IMR-90 (cell line): ENCODE measurements around the gene KCNG3. TPM values are rescaled to one million over a fixed set of nuclear protein-coding genes. Genes with fewer than 3 reads are reported as not detected.
A peak's percentile ranks its signal among the peaks of the same experiment; 100 is the strongest.

ENCODE experiments used
- ATAC-seq: fragments of 200-7000 bp; cut with Tn5 transposase; 2 replicates; pipeline ENCODE4 v1.9.1; 2020; ENCODE audit warnings: low read depth, mild to moderate bottlenecking, moderate library complexity
- BruUV-seq: library from RNA; stranded (reverse); fragments of 400-500 nt; replicated peaks from 2 replicates; lab custom pipeline; 2021; lab: Mats Ljungman, UMichigan
- CTCF ChIA-PET: fragments of 300-600 bp; formaldehyde crosslinking; extraction: SDS; loops from one replicate; lab custom pipeline; 2021; ENCODE audit warnings: antibody characterized with exemption; lab: Yijun Ruan, JAX
- POLR2A ChIA-PET: fragments of 300-600 bp; sonication (Branson Sonifier 250); formaldehyde crosslinking; loops from one replicate; lab custom pipeline; 2022; ENCODE audit warnings: antibody characterized with exemption; ENCODE audit not compliant: unreplicated experiment; lab: Charles Lee
- DNase-seq: peaks from one replicate; pipeline ENCODE4 v3.0.0; 2013
- H2AFZ ChIP-seq: replicated peaks from 2 replicates; pipeline ENCODE3; 2013; ENCODE audit warnings: low read length, mild to moderate bottlenecking; ENCODE audit not compliant: poor library complexity
- H2AK5ac ChIP-seq: 2 replicates; pipeline ENCODE4 v1.6.1; 2013; ENCODE audit warnings: low read depth, low read length, inconsistent platforms
- H2AK9ac ChIP-seq: replicated peaks from 2 replicates; pipeline ENCODE3; 2013; ENCODE audit warnings: mild to moderate bottlenecking, low read depth, low read length, moderate library complexity; ENCODE audit not compliant: poor library complexity
- H2BK120ac ChIP-seq: 2 replicates; pipeline ENCODE4 v1.6.1; 2013; ENCODE audit warnings: low read depth, low read length, inconsistent platforms
- H2BK15ac ChIP-seq: 3 replicates; pipeline ENCODE4 v1.6.1; 2013; ENCODE audit warnings: low read depth, low read length, inconsistent platforms
- H2BK20ac ChIP-seq: 2 replicates; pipeline ENCODE4 v1.6.1; 2013; ENCODE audit warnings: low read depth, mild to moderate bottlenecking, inconsistent platforms, low read length, moderate library complexity
- H2BK5ac ChIP-seq: 2 replicates; pipeline ENCODE4 v1.6.1; 2013; ENCODE audit warnings: mild to moderate bottlenecking, low read depth, low read length, inconsistent platforms; ENCODE audit not compliant: poor library complexity, severe bottlenecking
- H3K14ac ChIP-seq: replicated peaks from 2 replicates; pipeline ENCODE4 v1.6.1; 2013; ENCODE audit warnings: low read depth, low read length, inconsistent platforms
- H3K18ac ChIP-seq: 2 replicates; pipeline ENCODE4 v1.6.1; 2013; ENCODE audit warnings: low read depth, low read length, control low read depth
- H3K23ac ChIP-seq: 2 replicates; pipeline ENCODE4 v1.6.1; 2013; ENCODE audit warnings: low read depth, low read length, inconsistent platforms
- H3K27ac ChIP-seq: 2 replicates; pipeline ENCODE4 v1.5.1; 2013; ENCODE audit warnings: mild to moderate bottlenecking, control low read depth, low read length; ENCODE audit not compliant: insufficient read depth
- H3K27me3 ChIP-seq: 2 replicates; pipeline ENCODE4 v1.6.1; 2013; ENCODE audit warnings: low read length; ENCODE audit not compliant: control insufficient read depth, insufficient read depth
- H3K36me3 ChIP-seq: 2 replicates; pipeline ENCODE4 v1.6.1; 2013; ENCODE audit warnings: low read length, mixed read lengths; ENCODE audit not compliant: control insufficient read depth, insufficient read depth
- H3K4ac ChIP-seq: 2 replicates; pipeline ENCODE4 v1.6.1; 2013; ENCODE audit warnings: low read depth, low read length, inconsistent platforms
- H3K4me1 ChIP-seq: 2 replicates; pipeline ENCODE4 v1.6.1; 2013; ENCODE audit warnings: low read length, mixed read lengths; ENCODE audit not compliant: control insufficient read depth, insufficient read depth
- H3K4me2 ChIP-seq: 2 replicates; pipeline ENCODE4 v1.6.1; 2013; ENCODE audit warnings: low read depth, mild to moderate bottlenecking, control low read depth, low read length, moderate library complexity
- H3K4me3 ChIP-seq: 2 replicates; pipeline ENCODE4 v1.5.1; 2013; ENCODE audit warnings: low read depth, mild to moderate bottlenecking, control low read depth, low read length, moderate library complexity; ENCODE audit not compliant: insufficient read depth
- H3K56ac ChIP-seq: 2 replicates; pipeline ENCODE4 v1.6.1; 2013; ENCODE audit warnings: low read length, inconsistent platforms; ENCODE audit not compliant: insufficient read depth; ENCODE audit errors: extremely low read depth
- H3K79me1 ChIP-seq, 2 experiments: 2 replicates each; pipeline ENCODE4 v1.6.1; 2013; ENCODE audit warnings: low read length in 2 of 2, inconsistent platforms in 1 of 2, low read depth in 1 of 2
- H3K9ac ChIP-seq: 2 replicates; pipeline ENCODE4 v1.6.1; 2013; ENCODE audit warnings: low read depth, low read length, control low read depth
- H3K9me1 ChIP-seq: 2 replicates; pipeline ENCODE4 v1.6.1; 2013; ENCODE audit warnings: low read length, inconsistent platforms; ENCODE audit not compliant: insufficient read depth
- H3K9me3 ChIP-seq: 2 replicates; pipeline ENCODE4 v1.6.1; 2013; ENCODE audit warnings: low read length; ENCODE audit not compliant: control insufficient read depth, insufficient read depth
- H4K20me1 ChIP-seq: 2 replicates; pipeline ENCODE4 v1.6.1; 2013; ENCODE audit warnings: low read length, inconsistent platforms; ENCODE audit not compliant: insufficient read depth
- H4K5ac ChIP-seq: 2 replicates; pipeline ENCODE4 v1.6.1; 2013; ENCODE audit warnings: mild to moderate bottlenecking, low read depth, low read length, control low read depth
- H4K8ac ChIP-seq, 2 experiments: 2 replicates each; pipeline ENCODE4 v1.6.1; 2013; ENCODE audit warnings: low read depth in 2 of 2, low read length in 2 of 2, control low read depth in 1 of 2, inconsistent platforms in 1 of 2
- H4K91ac ChIP-seq: 2 replicates; pipeline ENCODE4 v1.6.1; 2013; ENCODE audit warnings: low read depth, low read length, inconsistent platforms; ENCODE audit not compliant: insufficient read depth
- BHLHE40 ChIP-seq: fragments of 150-350 bp; IDR thresholded peaks from 2 replicates; pipeline ENCODE4 v1.6.1; 2016; ENCODE audit warnings: mild to moderate bottlenecking, low read depth, low read length
- CEBPB ChIP-seq: IDR thresholded peaks from 2 replicates; pipeline ENCODE4 v1.6.1; 2012; ENCODE audit warnings: low read depth, low read length, improper control_type of control experiment
- CHD1 ChIP-seq: IDR thresholded peaks from 2 replicates; pipeline ENCODE4 v1.6.1; 2012; ENCODE audit warnings: low read depth, low read length, improper control_type of control experiment
- ELK1 ChIP-seq: fragments of 150-350 bp; IDR thresholded peaks from 2 replicates; pipeline ENCODE4 v1.6.1; 2016; ENCODE audit warnings: low read depth, mild to moderate bottlenecking, low read length, moderate library complexity, borderline replicate concordance
- FOS ChIP-seq: fragments of 150-350 bp; IDR thresholded peaks from 2 replicates; pipeline ENCODE4 v1.6.1; 2016; ENCODE audit warnings: low read depth, low read length
- MAFK ChIP-seq: IDR thresholded peaks from 2 replicates; pipeline ENCODE4 v1.6.1; 2012; ENCODE audit warnings: low read depth, low read length, improper control_type of control experiment
- MAZ ChIP-seq: IDR thresholded peaks from 2 replicates; pipeline ENCODE4 v1.6.1; 2012; ENCODE audit warnings: low read depth, mild to moderate bottlenecking, low read length, improper control_type of control experiment, moderate library complexity, borderline replicate concordance
- MXI1 ChIP-seq: IDR thresholded peaks from 2 replicates; pipeline ENCODE4 v1.6.1; 2012; ENCODE audit warnings: low read depth, mild to moderate bottlenecking, low read length, moderate library complexity, borderline replicate concordance
- NFE2L2 ChIP-seq: fragments of 150-350 bp; IDR thresholded peaks from 2 replicates; pipeline ENCODE4 v1.6.1; 2016; ENCODE audit warnings: low read depth, mild to moderate bottlenecking, low read length
- POLR2A ChIP-seq: IDR thresholded peaks from 2 replicates; pipeline ENCODE4 v1.6.1; 2012; ENCODE audit warnings: mild to moderate bottlenecking, low read depth, low read length
- RAD21 ChIP-seq: IDR thresholded peaks from 2 replicates; pipeline ENCODE4 v1.6.1; 2012; ENCODE audit warnings: low read length, improper control_type of control experiment
- RCOR1 ChIP-seq: IDR thresholded peaks from 2 replicates; pipeline ENCODE4 v1.6.1; 2012; ENCODE audit warnings: mild to moderate bottlenecking, low read length, improper control_type of control experiment; ENCODE audit not compliant: insufficient replicate concordance
- RFX5 ChIP-seq: IDR thresholded peaks from 2 replicates; pipeline ENCODE4 v1.8.0; 2012; ENCODE audit warnings: low read depth, mild to moderate bottlenecking, low read length, moderate library complexity
- SMC3 ChIP-seq: fragments of 150-350 bp; IDR thresholded peaks from 2 replicates; pipeline ENCODE4 v1.6.1; 2016; ENCODE audit warnings: low read depth, mild to moderate bottlenecking, antibody characterized with exemption, low read length, moderate library complexity
- USF2 ChIP-seq: fragments of 150-350 bp; IDR thresholded peaks from 2 replicates; pipeline ENCODE4 v1.6.1; 2017; ENCODE audit warnings: mild to moderate bottlenecking, antibody characterized with exemption, low read length, low read depth
- WGBS, 2 experiments: methylation state at CpG; one replicate each; pipeline versions ENCODE4 v1.1.5 to v1.1.7; 2013; ENCODE audit warnings: missing lambda C conversion rate in 2 of 2; ENCODE audit not compliant: insufficient read length in 1 of 2; ENCODE audit errors: extremely low coverage in 2 of 2; 5-methylcytosine and 5-hydroxymethylcytosine counted together
- dilution Hi-C: fragments of 300-500 bp; cut with HindIII; formaldehyde crosslinking; loops from one replicate; pipeline ENCODE4 v1.14.3; 2018; ENCODE audit warnings: low sequenced_read_pairs; ENCODE audit not compliant: unreplicated experiment
- in situ Hi-C: fragments of 300-500 bp; cut with MboI; formaldehyde crosslinking; loops from 3 replicates; pipeline ENCODE4 v1.14.3; 2019; ENCODE audit warnings: low sequenced_read_pairs, inconsistent platforms, mixed read lengths
- intact Hi-C: fragments of 100-400 bp; cut with micrococcal nuclease; formaldehyde crosslinking; loops from 2 replicates; pipeline ENCODE4 v1.10.0; 2022
- polyA plus RNA-seq, 3 experiments: library from polyadenylated mRNA; depleted of rRNA; stranded (reverse); fragments of >200 nt; gene quantifications; 2 replicates each; pipeline ENCODE4 v1.2.3, GENCODE V29; 2012; ENCODE audit warnings: low replicate concordance in 1 of 3
- total RNA-seq: library from RNA; depleted of rRNA; stranded (reverse); fragments of >200 nt; gene quantifications from 2 replicates; pipeline ENCODE4 v1.2.3, GENCODE V29; 2012

KCNG3 gene
- total and polyA plus RNA-seq, 2 of the 4 experiments (the other 2 are of a cell fraction) = under 0.01 TPM; not detected in 1

- TF ChIP-seq RFX5 = no peak
Measured at GRCh38 chr2:42421601-42422239, 72.1 kb downstream of the KCNG3 start (continued).

GRCh38 chr2:42421157-42421485 is 72.7 kb downstream of the KCNG3 start:
- CTCF ChIA-PET = no interaction called here
- no TSS peak for BruUV-seq
- dilution Hi-C loops = no loop called here
- TF ChIP-seq CEBPB (no peak), NFE2L2 (no peak), USF2 (no peak), MAFK (no peak), MAZ (no peak), RAD21 (no peak), FOS (no peak), MXI1 (no peak), POLR2A (no peak), CHD1 (no peak), SMC3 (no peak), ELK1 (no peak), RCOR1 (no peak), RFX5 (no peak), BHLHE40 (no peak)

More at GRCh38 chr2:42421157-42421485, 72.7 kb downstream of the KCNG3 start:
- Histone ChIP-seq H2AK5ac (no peak overlapping the region), H3K9me3 (no peaks in the 10 kb centered on the region), H4K91ac (no peak overlapping the region; the same call in 1 of the 2 replicates), H3K23ac (no peak overlapping the region), H3K9me1 (no peaks in the 10 kb centered on the region), H3K4me1 (peaks cover 11% of the 10 kb centered on the region), H2AFZ (no peak overlapping the region), H3K4me2 (peak overlapping the region; percentile 75; the same call in 1 of the 2 replicates), H4K5ac (peak overlapping the region; percentile 26; the same call in 1 of the 2 replicates), H2BK5ac (peak overlapping the region; percentile 93), H2BK120ac (peak overlapping the region; percentile 50; the same call in 1 of the 2 replicates), H3K4me3 (no peak overlapping the region), H4K8ac (peak overlapping the region in 1 of 2 experiments; percentile 51; a peak in 2 of 4 replicates), H3K4ac (no peak overlapping the region; the same call in 1 of the 2 replicates), H2AK9ac (no peak overlapping the region), H4K20me1 (no peaks in the 10 kb centered on the region), H3K14ac (no peak overlapping the region), H3K56ac (no peak overlapping the region), H2BK15ac (no peak overlapping the region), H3K9ac (no peak overlapping the region), H3K27ac (peak overlapping the region; percentile 15; the same call in 1 of the 2 replicates), H3K79me1 (no peaks in the 10 kb centered on the region), H3K36me3 (no peaks in the 10 kb centered on the region), H3K27me3 (no peaks in the 10 kb centered on the region), H2BK20ac (peak overlapping the region; percentile 38; the same call in 1 of the 2 replicates), H3K18ac (peak overlapping the region; percentile 65; the same call in 1 of the 2 replicates)
- DNase-seq (no peak), ATAC-seq (peak; percentile 35)
- POLR2A ChIA-PET = no interaction called here
- in situ Hi-C loops = no loop called here
- no CpG with 5 or more reads among the region's 3 CpGs for WGBS, 2 experiments
- intact Hi-C loops = loop anchor here (5.0 kb wide), 1 partner anchor 59 kb away; the partner anchor contains the start of gene COX7A2L
